Coronary artery (tissue), 2 donors: Measurements from ENCODE around the gene PLEKHG2.

Source experiments
- DNase-seq: peaks from one replicate; pipeline ENCODE4 v3.0.0-alpha.2; 2017; ENCODE audit warnings: low spot score
- H3K27ac ChIP-seq, 2 donors: fragments of 200-600 bp; sonication (generic); one replicate each; pipeline ENCODE4 v1.5.1; 2016 to 2019
- H3K4me3 ChIP-seq: fragments of 200-600 bp; sonication (generic); 2 replicates; pipeline ENCODE4 v1.5.1; 2016; ENCODE audit warnings: mild to moderate bottlenecking, moderate library complexity
- TF ChIP-seq, protein P1 (sequence below): fragments of 200-600 bp; sonication (generic); IDR thresholded peaks from one replicate; pipeline ENCODE4 v1.5.1; 2019; ENCODE audit warnings: antibody characterized with exemption

Gene PLEKHG2

GRCh38 chr19:39412100-39412866 is at the start of gene PLEKHG2:
Gene PLEKHG2, plus strand, starts transcription at chr19:39412669. Its CDS starts 1,418 bp downstream, at chr19:39414087.
- H3K27ac ChIP-seq: peak within 1 kb of the TSS; percentile 99 to 100
- peak within 1 kb of the TSS; percentile 97 for H3K4me3 ChIP-seq
- peak; percentile 99 for DNase-seq
- TF ChIP-seq, protein P1, sequence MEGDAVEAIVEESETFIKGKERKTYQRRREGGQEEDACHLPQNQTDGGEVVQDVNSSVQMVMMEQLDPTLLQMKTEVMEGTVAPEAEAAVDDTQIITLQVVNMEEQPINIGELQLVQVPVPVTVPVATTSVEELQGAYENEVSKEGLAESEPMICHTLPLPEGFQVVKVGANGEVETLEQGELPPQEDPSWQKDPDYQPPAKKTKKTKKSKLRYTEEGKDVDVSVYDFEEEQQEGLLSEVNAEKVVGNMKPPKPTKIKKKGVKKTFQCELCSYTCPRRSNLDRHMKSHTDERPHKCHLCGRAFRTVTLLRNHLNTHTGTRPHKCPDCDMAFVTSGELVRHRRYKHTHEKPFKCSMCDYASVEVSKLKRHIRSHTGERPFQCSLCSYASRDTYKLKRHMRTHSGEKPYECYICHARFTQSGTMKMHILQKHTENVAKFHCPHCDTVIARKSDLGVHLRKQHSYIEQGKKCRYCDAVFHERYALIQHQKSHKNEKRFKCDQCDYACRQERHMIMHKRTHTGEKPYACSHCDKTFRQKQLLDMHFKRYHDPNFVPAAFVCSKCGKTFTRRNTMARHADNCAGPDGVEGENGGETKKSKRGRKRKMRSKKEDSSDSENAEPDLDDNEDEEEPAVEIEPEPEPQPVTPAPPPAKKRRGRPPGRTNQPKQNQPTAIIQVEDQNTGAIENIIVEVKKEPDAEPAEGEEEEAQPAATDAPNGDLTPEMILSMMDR: peak; percentile 89

GRCh38 chr19:39362682-39363657 is 49.5 kb upstream of the PLEKHG2 start:
- Histone ChIP-seq H3K27ac (peak overlapping the region in 1 of 2 donors; percentile 86), H3K4me3 (no peak overlapping the region)
- TF ChIP-seq, protein P1: no peak
- no peak for DNase-seq

- H3K27ac ChIP-seq: peak overlapping the region in 1 of 2 donors; percentile 86
- DNase-seq: no peak
- TF ChIP-seq, protein P1: no peak
- no peak overlapping the region for H3K4me3 ChIP-seq
Observed at GRCh38 chr19:39363901-39364457, 48.5 kb upstream of the PLEKHG2 start.

- TF ChIP-seq, protein P1: no peak
- Histone ChIP-seq H3K27ac (peak overlapping the region in 1 of 2 donors; percentile 5), H3K4me3 (no peak overlapping the region)
- no peak for DNase-seq
Observed at GRCh38 chr19:39365531-39365930, 46.9 kb upstream of the PLEKHG2 start.

GRCh38 chr19:39369200-39369599 is 43.3 kb upstream of the PLEKHG2 start:
- no peak overlapping the region for H3K4me3 ChIP-seq
- H3K27ac ChIP-seq: no peak overlapping the region
- no peak for DNase-seq
- TF ChIP-seq, protein P1: no peak

DNA sequence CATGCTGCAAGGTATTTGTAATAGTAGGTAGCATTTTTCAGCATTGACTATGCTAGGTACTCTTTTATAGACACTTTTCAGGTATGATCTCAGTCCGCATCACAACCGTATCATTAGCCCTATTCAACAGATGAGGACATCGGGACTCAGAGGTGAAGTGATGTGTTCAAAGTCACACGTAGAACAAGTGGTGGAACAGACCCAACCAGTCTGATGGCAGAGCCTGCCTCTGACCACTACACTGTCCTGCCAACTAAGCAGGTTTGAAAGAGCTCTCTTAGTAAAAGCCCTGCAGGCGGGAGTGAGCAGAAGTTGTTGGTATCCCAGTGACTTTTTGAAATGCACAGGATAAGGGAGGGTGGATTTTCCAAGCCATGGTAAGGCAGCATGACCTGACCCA is 41.7 kb upstream of the PLEKHG2 start:
- H3K27ac ChIP-seq: peak overlapping the region in 1 of 2 donors; percentile 96
- TF ChIP-seq, protein P1: no peak
- H3K4me3 ChIP-seq: no peak overlapping the region
- no peak for DNase-seq
